HEK293 (cell line): ENCODE results near the gene CDC14A.

Experiments
- CTCF ChIA-PET: fragments of 350-600 bp; formaldehyde crosslinking; extraction: SDS; loops from one replicate; lab custom pipeline; 2021; ENCODE audit warnings: antibody characterized with exemption; lab: Yijun Ruan, JAX
- POLR2A ChIA-PET: fragments of 300-600 bp; formaldehyde crosslinking; extraction: SDS; loops from one replicate; lab custom pipeline; 2020; ENCODE audit warnings: antibody characterized with exemption, inconsistent platforms; lab: Yijun Ruan, JAX
- H3K27ac ChIP-seq: fragments of 200-500 bp; sonication (Bioruptor generic); 2 replicates; pipeline ENCODE4 v1.5.1; 2014; ENCODE audit warnings: low read depth, low read length, control low read depth, inconsistent platforms; ENCODE audit errors: extremely low read depth
- H3K36me3 ChIP-seq, 2 experiments: fragments of 200-500 bp in 1 of 2; sonication (Bioruptor generic) in 1 of 2; 1 replicate in 1 of 2; 2 replicates in 1 of 2; pipeline ENCODE4 v1.5.1; 2014 to 2017; ENCODE audit warnings: inconsistent platforms in 2 of 2, low read length in 2 of 2; ENCODE audit not compliant: control insufficient read depth in 2 of 2, insufficient read depth in 1 of 2
- H3K4me1 ChIP-seq: fragments of 200-500 bp; sonication (Bioruptor generic); 2 replicates; pipeline ENCODE4 v1.5.1; 2014; ENCODE audit warnings: mild to moderate bottlenecking, low read length, inconsistent platforms; ENCODE audit not compliant: control insufficient read depth, insufficient read depth
- H3K4me3 ChIP-seq: 2 replicates; pipeline ENCODE4 v1.5.1; 2011; ENCODE audit warnings: low read depth, mild to moderate bottlenecking, control low read depth, low read length, moderate library complexity
- H3K9me3 ChIP-seq: fragments of 200-500 bp; sonication (Bioruptor generic); 2 replicates; pipeline ENCODE4 v1.5.1; 2014; ENCODE audit warnings: low read depth, low read length, inconsistent platforms; ENCODE audit not compliant: control insufficient read depth, insufficient read depth
- GLI4 ChIP-seq: fragments of 450-650 bp; formaldehyde crosslinking; IDR thresholded peaks from 2 replicates; pipeline ENCODE4 v1.5.1; 2016; ENCODE audit warnings: missing biosample characterization, missing genetic modification characterization
- HOXA7 ChIP-seq: sonication (generic); formaldehyde crosslinking; IDR thresholded peaks from 2 replicates; pipeline ENCODE4 v1.8.1; 2022; ENCODE audit warnings: missing genetic modification reagents, borderline replicate concordance
- OVOL3 ChIP-seq: fragments of 450-650 bp; formaldehyde crosslinking; IDR thresholded peaks from 2 replicates; pipeline ENCODE4 v1.5.1; 2016; ENCODE audit warnings: missing biosample characterization, missing genetic modification characterization
- RBAK ChIP-seq: fragments of 450-650 bp; formaldehyde crosslinking; IDR thresholded peaks from 2 replicates; pipeline ENCODE4 v1.5.1; 2016; ENCODE audit warnings: missing biosample characterization, missing genetic modification characterization
- SCRT1 ChIP-seq: fragments of 450-650 bp; formaldehyde crosslinking; IDR thresholded peaks from 2 replicates; pipeline ENCODE4 v1.5.1; 2016; ENCODE audit warnings: missing biosample characterization, missing genetic modification characterization, borderline replicate concordance
- YY2 ChIP-seq: fragments of 450-650 bp; formaldehyde crosslinking; IDR thresholded peaks from 2 replicates; pipeline ENCODE4 v1.5.1; 2016; ENCODE audit warnings: missing biosample characterization, missing genetic modification characterization
- ZBTB17 ChIP-seq: fragments of 450-650 bp; formaldehyde crosslinking; IDR thresholded peaks from 2 replicates; pipeline ENCODE4 v1.5.1; 2016; ENCODE audit warnings: missing biosample characterization, missing genetic modification characterization
- ZBTB26 ChIP-seq: fragments of 450-650 bp; formaldehyde crosslinking; optimal IDR thresholded peaks from 2 replicates; pipeline ENCODE3; 2016; ENCODE audit warnings: missing biosample characterization, mild to moderate bottlenecking, missing genetic modification characterization
- ZFP3 ChIP-seq: fragments of 450-650 bp; formaldehyde crosslinking; IDR thresholded peaks from 2 replicates; pipeline ENCODE4 v1.5.1; 2016; ENCODE audit warnings: low read depth, missing biosample characterization, missing genetic modification characterization
- ZFP41 ChIP-seq: fragments of 450-650 bp; formaldehyde crosslinking; IDR thresholded peaks from 2 replicates; pipeline ENCODE4 v1.5.1; 2016; ENCODE audit warnings: missing biosample characterization, missing genetic modification characterization, borderline replicate concordance
- ZNF174 ChIP-seq: fragments of 450-650 bp; formaldehyde crosslinking; IDR thresholded peaks from 2 replicates; pipeline ENCODE4 v1.5.0; 2017; ENCODE audit warnings: missing biosample characterization, mild to moderate bottlenecking, missing genetic modification characterization
- ZNF214 ChIP-seq: fragments of 450-650 bp; formaldehyde crosslinking; IDR thresholded peaks from 2 replicates; pipeline ENCODE4 v1.5.1; 2017; ENCODE audit warnings: missing biosample characterization, mild to moderate bottlenecking, missing genetic modification characterization, borderline replicate concordance
- ZNF521 ChIP-seq: fragments of 450-650 bp; formaldehyde crosslinking; IDR thresholded peaks from 2 replicates; pipeline ENCODE4 v1.5.1; 2017; ENCODE audit warnings: missing biosample characterization, mild to moderate bottlenecking, missing genetic modification characterization
- ZNF585B ChIP-seq: fragments of 450-650 bp; formaldehyde crosslinking; IDR thresholded peaks from 2 replicates; pipeline ENCODE4 v1.5.1; 2016; ENCODE audit warnings: missing biosample characterization, missing genetic modification characterization
- ZNF623 ChIP-seq: fragments of 450-650 bp; formaldehyde crosslinking; IDR thresholded peaks from 2 replicates; pipeline ENCODE4 v1.5.1; 2016; ENCODE audit warnings: missing biosample characterization, missing genetic modification characterization
- ZNF747 ChIP-seq: fragments of 450-650 bp; formaldehyde crosslinking; IDR thresholded peaks from 2 replicates; pipeline ENCODE4 v1.5.1; 2016; ENCODE audit warnings: missing biosample characterization, missing genetic modification characterization
- ZSCAN16 ChIP-seq: fragments of 450-650 bp; formaldehyde crosslinking; IDR thresholded peaks from 2 replicates; pipeline ENCODE4 v1.5.1; 2016; ENCODE audit warnings: missing biosample characterization, missing genetic modification characterization
- ZSCAN30 ChIP-seq: fragments of 450-650 bp; IDR thresholded peaks from 2 replicates; pipeline ENCODE4 v1.5.1; 2018; ENCODE audit warnings: missing biosample characterization, mild to moderate bottlenecking, missing genetic modification characterization, moderate library complexity
- TF ChIP-seq, protein P1 (sequence below): fragments of 450-650 bp; formaldehyde crosslinking; IDR thresholded peaks from 2 replicates; pipeline ENCODE4 v1.5.1; 2017; ENCODE audit warnings: missing biosample characterization, missing genetic modification characterization
- TF ChIP-seq, protein P2 (sequence below): fragments of 450-650 bp; formaldehyde crosslinking; IDR thresholded peaks from 2 replicates; pipeline ENCODE4 v1.5.1; 2016; ENCODE audit warnings: missing biosample characterization, missing genetic modification characterization
- TF ChIP-seq, protein P3 (sequence below): fragments of 450-650 bp; formaldehyde crosslinking; IDR thresholded peaks from 2 replicates; pipeline ENCODE4 v1.5.1; 2016; ENCODE audit warnings: missing biosample characterization, missing genetic modification characterization, borderline replicate concordance

Gene CDC14A

DNA sequence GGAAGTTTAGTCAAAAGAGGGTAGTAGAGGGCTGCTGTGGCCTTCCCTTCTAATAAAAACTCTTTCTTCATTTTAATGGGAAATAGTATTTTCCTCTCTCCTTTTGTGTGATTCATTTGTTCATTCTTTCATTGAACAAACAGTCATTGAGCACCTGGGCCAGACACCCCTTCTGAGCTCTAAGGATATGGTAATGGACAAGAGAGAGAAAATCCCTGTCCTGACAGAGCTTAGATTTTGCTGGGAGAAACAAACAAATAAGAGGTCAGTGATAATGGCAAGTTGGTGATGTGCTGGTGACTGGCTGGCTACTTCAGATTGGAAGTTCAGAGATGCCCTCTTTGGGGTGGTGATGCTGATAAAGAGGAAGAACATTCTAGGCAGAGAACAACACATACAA is 59.3 kb downstream of the CDC14A start:
- Histone ChIP-seq H3K9me3 (no peaks in the 10 kb centered on the region), H3K4me1 (no peaks in the 10 kb centered on the region), H3K4me3 (no peak overlapping the region), H3K36me3 (no peaks in the 10 kb centered on the region), H3K27ac (no peak overlapping the region)
- ChIA-PET POLR2A (no interaction called here), CTCF (interaction anchor here (0.7 kb wide), 1 partner anchor 28 kb away, joined by 3 read pairs; no protein-coding TSS in a partner anchor)
- TF ChIP-seq ZFP3 (tag by site-specific recombination) (no peak), GLI4 (tag by site-specific recombination) (no peak), ZSCAN16 (no peak), ZNF174 (tag by site-specific recombination) (no peak), ZBTB26 (tag by site-specific recombination) (no peak), ZNF747 (tag by site-specific recombination) (no peak), ZNF585B (tag by site-specific recombination) (no peak), HOXA7 (CRISPR knock-in tag) (no peak), SCRT1 (tag by site-specific recombination) (no peak), OVOL3 (tag by site-specific recombination) (no peak), ZFP41 (tag by site-specific recombination) (no peak), ZSCAN30 (tag by site-specific recombination) (no peak), RBAK (tag by site-specific recombination) (no peak)
- TF ChIP-seq, protein P1, sequence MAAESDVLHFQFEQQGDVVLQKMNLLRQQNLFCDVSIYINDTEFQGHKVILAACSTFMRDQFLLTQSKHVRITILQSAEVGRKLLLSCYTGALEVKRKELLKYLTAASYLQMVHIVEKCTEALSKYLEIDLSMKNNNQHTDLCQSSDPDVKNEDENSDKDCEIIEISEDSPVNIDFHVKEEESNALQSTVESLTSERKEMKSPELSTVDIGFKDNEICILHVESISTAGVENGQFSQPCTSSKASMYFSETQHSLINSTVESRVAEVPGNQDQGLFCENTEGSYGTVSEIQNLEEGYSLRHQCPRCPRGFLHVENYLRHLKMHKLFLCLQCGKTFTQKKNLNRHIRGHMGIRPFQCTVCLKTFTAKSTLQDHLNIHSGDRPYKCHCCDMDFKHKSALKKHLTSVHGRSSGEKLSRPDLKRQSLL: no peak

- POLR2A ChIA-PET: no interaction called here
- no peak for TF ChIP-seq YY2 (tag by site-specific recombination)
- Histone ChIP-seq H3K27ac (no peak overlapping the region), H3K4me3 (no peak overlapping the region), H3K36me3 (no peaks in the 10 kb centered on the region), H3K9me3 (no peaks in the 10 kb centered on the region), H3K4me1 (no peaks in the 10 kb centered on the region)
- CTCF ChIA-PET: interaction anchor here (0.6 to 1.1 kb wide), 2 partner anchors 44 to 365 kb away, joined by 4 to 7 read pairs; no protein-coding TSS in a partner anchor
Observed at GRCh38 chr1:100413035-100413434, 60.7 kb downstream of the CDC14A start.

GRCh38 chr1:100414693-100415497 is 62.6 kb downstream of the CDC14A start:
- Histone ChIP-seq H3K4me3 (no peak overlapping the region), H3K27ac (no peak overlapping the region), H3K4me1 (no peaks in the 10 kb centered on the region), H3K36me3 (no peaks in the 10 kb centered on the region), H3K9me3 (no peaks in the 10 kb centered on the region)
- CTCF ChIA-PET: no interaction called here
- POLR2A ChIA-PET: no interaction called here
- TF ChIP-seq ZBTB17 (no peak), ZNF214 (tag by site-specific recombination) (no peak), ZNF521 (tag by site-specific recombination) (no peak), ZNF623 (no peak), OVOL3 (tag by site-specific recombination) (no peak)
- TF ChIP-seq, protein P2, sequence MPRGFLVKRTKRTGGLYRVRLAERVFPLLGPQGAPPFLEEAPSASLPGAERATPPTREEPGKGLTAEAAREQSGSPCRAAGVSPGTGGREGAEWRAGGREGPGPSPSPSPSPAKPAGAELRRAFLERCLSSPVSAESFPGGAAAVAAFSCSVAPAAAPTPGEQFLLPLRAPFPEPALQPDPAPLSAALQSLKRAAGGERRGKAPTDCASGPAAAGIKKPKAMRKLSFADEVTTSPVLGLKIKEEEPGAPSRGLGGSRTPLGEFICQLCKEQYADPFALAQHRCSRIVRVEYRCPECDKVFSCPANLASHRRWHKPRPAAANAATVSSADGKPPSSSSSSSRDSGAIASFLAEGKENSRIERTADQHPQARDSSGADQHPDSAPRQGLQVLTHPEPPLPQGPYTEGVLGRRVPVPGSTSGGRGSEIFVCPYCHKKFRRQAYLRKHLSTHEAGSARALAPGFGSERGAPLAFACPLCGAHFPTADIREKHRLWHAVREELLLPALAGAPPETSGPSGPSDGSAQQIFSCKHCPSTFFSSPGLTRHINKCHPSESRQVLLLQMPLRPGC (tag by site-specific recombination): no peak
- TF ChIP-seq, protein P3, sequence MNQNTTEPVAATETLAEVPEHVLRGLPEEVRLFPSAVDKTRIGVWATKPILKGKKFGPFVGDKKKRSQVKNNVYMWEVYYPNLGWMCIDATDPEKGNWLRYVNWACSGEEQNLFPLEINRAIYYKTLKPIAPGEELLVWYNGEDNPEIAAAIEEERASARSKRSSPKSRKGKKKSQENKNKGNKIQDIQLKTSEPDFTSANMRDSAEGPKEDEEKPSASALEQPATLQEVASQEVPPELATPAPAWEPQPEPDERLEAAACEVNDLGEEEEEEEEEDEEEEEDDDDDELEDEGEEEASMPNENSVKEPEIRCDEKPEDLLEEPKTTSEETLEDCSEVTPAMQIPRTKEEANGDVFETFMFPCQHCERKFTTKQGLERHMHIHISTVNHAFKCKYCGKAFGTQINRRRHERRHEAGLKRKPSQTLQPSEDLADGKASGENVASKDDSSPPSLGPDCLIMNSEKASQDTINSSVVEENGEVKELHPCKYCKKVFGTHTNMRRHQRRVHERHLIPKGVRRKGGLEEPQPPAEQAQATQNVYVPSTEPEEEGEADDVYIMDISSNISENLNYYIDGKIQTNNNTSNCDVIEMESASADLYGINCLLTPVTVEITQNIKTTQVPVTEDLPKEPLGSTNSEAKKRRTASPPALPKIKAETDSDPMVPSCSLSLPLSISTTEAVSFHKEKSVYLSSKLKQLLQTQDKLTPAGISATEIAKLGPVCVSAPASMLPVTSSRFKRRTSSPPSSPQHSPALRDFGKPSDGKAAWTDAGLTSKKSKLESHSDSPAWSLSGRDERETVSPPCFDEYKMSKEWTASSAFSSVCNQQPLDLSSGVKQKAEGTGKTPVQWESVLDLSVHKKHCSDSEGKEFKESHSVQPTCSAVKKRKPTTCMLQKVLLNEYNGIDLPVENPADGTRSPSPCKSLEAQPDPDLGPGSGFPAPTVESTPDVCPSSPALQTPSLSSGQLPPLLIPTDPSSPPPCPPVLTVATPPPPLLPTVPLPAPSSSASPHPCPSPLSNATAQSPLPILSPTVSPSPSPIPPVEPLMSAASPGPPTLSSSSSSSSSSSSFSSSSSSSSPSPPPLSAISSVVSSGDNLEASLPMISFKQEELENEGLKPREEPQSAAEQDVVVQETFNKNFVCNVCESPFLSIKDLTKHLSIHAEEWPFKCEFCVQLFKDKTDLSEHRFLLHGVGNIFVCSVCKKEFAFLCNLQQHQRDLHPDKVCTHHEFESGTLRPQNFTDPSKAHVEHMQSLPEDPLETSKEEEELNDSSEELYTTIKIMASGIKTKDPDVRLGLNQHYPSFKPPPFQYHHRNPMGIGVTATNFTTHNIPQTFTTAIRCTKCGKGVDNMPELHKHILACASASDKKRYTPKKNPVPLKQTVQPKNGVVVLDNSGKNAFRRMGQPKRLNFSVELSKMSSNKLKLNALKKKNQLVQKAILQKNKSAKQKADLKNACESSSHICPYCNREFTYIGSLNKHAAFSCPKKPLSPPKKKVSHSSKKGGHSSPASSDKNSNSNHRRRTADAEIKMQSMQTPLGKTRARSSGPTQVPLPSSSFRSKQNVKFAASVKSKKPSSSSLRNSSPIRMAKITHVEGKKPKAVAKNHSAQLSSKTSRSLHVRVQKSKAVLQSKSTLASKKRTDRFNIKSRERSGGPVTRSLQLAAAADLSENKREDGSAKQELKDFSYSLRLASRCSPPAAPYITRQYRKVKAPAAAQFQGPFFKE (tag by site-specific recombination): no peak
